ENCODE measurements around the gene PRKCH.

DNA sequence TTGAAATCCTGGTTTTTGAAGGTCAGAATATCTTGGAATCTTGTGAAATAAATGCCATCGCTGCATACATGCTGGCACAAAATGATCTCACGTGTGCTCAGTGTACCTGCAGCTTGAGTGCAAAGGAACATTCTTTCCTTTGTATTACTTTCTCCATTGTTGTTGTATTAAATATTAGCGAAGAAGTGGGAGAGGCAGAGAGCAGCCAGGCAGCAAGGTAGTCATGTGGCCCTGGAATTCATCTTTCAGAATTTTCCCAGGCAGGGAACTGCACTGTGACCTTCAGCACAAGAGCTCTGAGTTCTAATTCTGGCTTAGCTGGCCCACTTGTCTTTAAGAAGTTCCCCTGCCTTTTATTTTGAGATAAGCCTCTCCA, 145.5 kb downstream of the PRKCH start:
- no peak for TF ChIP-seq CTCF (conservative IDR thresholded peaks at IDR 0.05; ENCODE audit: low read length)
- TF ChIP-seq EZH2phosphoT487 (IDR thresholded peaks at IDR 0.05; ENCODE audit: borderline replicate concordance) = no peak

Data from Loucy (cell line).